H9 (cell line): ENCODE results near the gene SRF. TPM values are rescaled to one million over a fixed set of nuclear protein-coding genes. Genes with fewer than 3 reads are reported as not detected.
A peak's percentile ranks its signal among the peaks of the same experiment; 100 is the strongest.

Source experiments
- DNase-seq: peaks from one replicate; pipeline ENCODE4 v3.0.0-alpha.2; 2017
- H2AFZ ChIP-seq: one replicate; pipeline ENCODE4 v1.6.1; 2013; ENCODE audit warnings: mild to moderate bottlenecking, low read length, control low read depth, moderate library complexity
- H2AK5ac ChIP-seq: 2 replicates; pipeline ENCODE4 v1.6.1; 2013; ENCODE audit warnings: low read length, control low read depth, mixed read lengths; ENCODE audit not compliant: insufficient read length
- H2BK120ac ChIP-seq: one replicate; pipeline ENCODE4 v1.6.1; 2013; ENCODE audit warnings: low read depth, mild to moderate bottlenecking, low read length, control low read depth, inconsistent platforms; ENCODE audit not compliant: poor library complexity, severe bottlenecking
- H2BK12ac ChIP-seq: 2 replicates; pipeline ENCODE4 v1.6.1; 2013; ENCODE audit warnings: low read length, control low read depth, mixed read lengths, low read depth; ENCODE audit not compliant: insufficient read length
- H2BK15ac ChIP-seq: 2 replicates; pipeline ENCODE4 v1.6.1; 2013; ENCODE audit warnings: low read depth, low read length, control low read depth
- H2BK20ac ChIP-seq: one replicate; pipeline ENCODE4 v1.6.1; 2013; ENCODE audit warnings: low read depth, mild to moderate bottlenecking, low read length, control low read depth, inconsistent platforms; ENCODE audit not compliant: poor library complexity, severe bottlenecking
- H2BK5ac ChIP-seq: 2 replicates; pipeline ENCODE4 v1.6.1; 2013; ENCODE audit warnings: low read length, control low read depth, mixed read lengths; ENCODE audit not compliant: insufficient read length
- H3K14ac ChIP-seq: 2 replicates; pipeline ENCODE4 v1.6.1; 2013; ENCODE audit warnings: low read length, control low read depth; ENCODE audit not compliant: insufficient read depth
- H3K18ac ChIP-seq: 2 replicates; pipeline ENCODE4 v1.6.1; 2013; ENCODE audit warnings: low read depth, mild to moderate bottlenecking, mixed read lengths, low read length, control low read depth; ENCODE audit not compliant: insufficient read length
- H3K23ac ChIP-seq: 2 replicates; pipeline ENCODE4 v1.6.1; 2013; ENCODE audit warnings: low read length, control low read depth, mixed read lengths, low read depth; ENCODE audit not compliant: insufficient read length
- H3K23me2 ChIP-seq: 2 replicates; pipeline ENCODE4 v1.6.1; 2013; ENCODE audit warnings: low read depth, mild to moderate bottlenecking, mixed read lengths, low read length, control low read depth; ENCODE audit not compliant: insufficient read length, poor library complexity, severe bottlenecking
- H3K27ac ChIP-seq: 2 replicates; pipeline ENCODE4 v1.5.1; 2013; ENCODE audit warnings: low read length, control low read depth, mixed read lengths, low read depth; ENCODE audit not compliant: insufficient read length
- H3K27me3 ChIP-seq: 2 replicates; pipeline ENCODE4 v1.6.1; 2013; ENCODE audit warnings: low read length, control low read depth, inconsistent platforms; ENCODE audit not compliant: insufficient read depth
- H3K4ac ChIP-seq: 2 replicates; pipeline ENCODE4 v1.6.1; 2013; ENCODE audit warnings: low read depth, mild to moderate bottlenecking, control low read depth, inconsistent platforms, low read length, moderate library complexity
- H3K4me1 ChIP-seq: 2 replicates; pipeline ENCODE4 v1.6.1; 2013; ENCODE audit warnings: low read length, control low read depth, inconsistent platforms; ENCODE audit not compliant: insufficient read depth
- H3K4me2 ChIP-seq: 2 replicates; pipeline ENCODE4 v1.6.1; 2013; ENCODE audit warnings: low read length, control low read depth, mixed read lengths; ENCODE audit not compliant: insufficient read length, insufficient read depth
- H3K56ac ChIP-seq: 2 replicates; pipeline ENCODE4 v1.6.1; 2013; ENCODE audit warnings: low read depth, mild to moderate bottlenecking, mixed read lengths, low read length, control low read depth; ENCODE audit not compliant: insufficient read length
- H3K79me1 ChIP-seq: 2 replicates; pipeline ENCODE4 v1.6.1; 2013; ENCODE audit warnings: low read depth, mild to moderate bottlenecking, moderate library complexity, low read length, control low read depth, inconsistent platforms; ENCODE audit not compliant: insufficient read depth, poor library complexity, severe bottlenecking
- H3K79me2 ChIP-seq: 2 replicates; pipeline ENCODE4 v1.6.1; 2013; ENCODE audit warnings: low read length, control low read depth, inconsistent platforms; ENCODE audit not compliant: insufficient read depth
- H3K9ac ChIP-seq: 2 replicates; pipeline ENCODE4 v1.6.1; 2013; ENCODE audit warnings: low read length, control low read depth, mixed read lengths; ENCODE audit not compliant: insufficient read length; ENCODE audit errors: extremely low read depth
- H3K9me3 ChIP-seq: one replicate; pipeline ENCODE4 v1.6.1; 2013; ENCODE audit warnings: low read depth, low read length, inconsistent platforms; ENCODE audit not compliant: control insufficient read depth
- H3T11ph ChIP-seq: one replicate; pipeline ENCODE4 v1.6.1; 2013; ENCODE audit warnings: mild to moderate bottlenecking, low read length, control low read depth, inconsistent platforms
- H4K20me1 ChIP-seq: one replicate; pipeline ENCODE4 v1.6.1; 2013; ENCODE audit not compliant: control insufficient read depth, insufficient read length, insufficient read depth
- H4K5ac ChIP-seq: 2 replicates; pipeline ENCODE4 v1.6.1; 2013; ENCODE audit warnings: low read depth, mild to moderate bottlenecking, mixed read lengths, low read length, control low read depth; ENCODE audit not compliant: insufficient read length
- H4K8ac ChIP-seq: replicated peaks from 2 replicates; pipeline ENCODE4 v1.6.1; 2013; ENCODE audit warnings: low read length, control low read depth, mixed read lengths, low read depth; ENCODE audit not compliant: insufficient read length
- H4K91ac ChIP-seq: 2 replicates; pipeline ENCODE4 v1.6.1; 2013; ENCODE audit warnings: low read depth, mild to moderate bottlenecking, moderate library complexity, mixed read lengths, low read length, control low read depth; ENCODE audit not compliant: insufficient read length
- H3K27ac Mint-ChIP-seq, 3 experiments: 2 replicates in 2 of 3; 3 replicates in 1 of 3; pipeline ENCODE4 v1.8.0; 2020 to 2021; ENCODE audit warnings: mixed read lengths in 3 of 3, mild to moderate bottlenecking in 1 of 3, moderate library complexity in 1 of 3
- H3K27me3 Mint-ChIP-seq: 2 replicates; pipeline ENCODE4 v1.8.0; 2021; ENCODE audit warnings: low read depth, mild to moderate bottlenecking, moderate library complexity, mixed read lengths
- H3K36me3 Mint-ChIP-seq, 3 experiments: 2 replicates in 2 of 3; 3 replicates in 1 of 3; pipeline ENCODE4 v1.8.0; 2020 to 2021; ENCODE audit warnings: low read depth in 3 of 3, mixed read lengths in 3 of 3; ENCODE audit not compliant: insufficient read depth in 1 of 3
- H3K4me1 Mint-ChIP-seq, 2 experiments: 2 replicates each; pipeline ENCODE4 v1.8.0; 2020; ENCODE audit warnings: mixed read lengths in 2 of 2
- H3K4me3 Mint-ChIP-seq, 2 experiments: 2 replicates in 1 of 2; 3 replicates in 1 of 2; pipeline ENCODE4 v1.8.0; 2020 to 2021; ENCODE audit warnings: mild to moderate bottlenecking in 2 of 2, mixed read lengths in 2 of 2, moderate library complexity in 1 of 2
- H3K9me3 Mint-ChIP-seq, 2 experiments: 2 replicates in 1 of 2; 3 replicates in 1 of 2; pipeline ENCODE4 v1.8.0; 2020; ENCODE audit warnings: mild to moderate bottlenecking in 2 of 2, mixed read lengths in 2 of 2, moderate library complexity in 1 of 2
- CTCF ChIP-seq: fragments of 200-600 bp; sonication (generic); conservative IDR thresholded peaks from 3 replicates; pipeline ENCODE4 v1.8.0; 2021; ENCODE audit warnings: antibody characterized with exemption, mild to moderate bottlenecking
- WGBS: extraction: QIAGEN DNeasy Blood & Tissue Kit; methylation state at CpG from one replicate; pipeline ENCODE4 v1.1.7; 2013; ENCODE audit warnings: missing lambda C conversion rate, low lambda C conversion rate, mixed read lengths; ENCODE audit not compliant: insufficient read length; ENCODE audit errors: extremely low coverage; 5-methylcytosine and 5-hydroxymethylcytosine counted together
- total RNA-seq: library from RNA; stranded (reverse); gene quantifications from 2 replicates; pipeline ENCODE4 v1.2.1, GENCODE V29; 2021

Gene SRF
- total RNA-seq, 1 experiment from 2014 or later = 57.5 TPM

DNA sequence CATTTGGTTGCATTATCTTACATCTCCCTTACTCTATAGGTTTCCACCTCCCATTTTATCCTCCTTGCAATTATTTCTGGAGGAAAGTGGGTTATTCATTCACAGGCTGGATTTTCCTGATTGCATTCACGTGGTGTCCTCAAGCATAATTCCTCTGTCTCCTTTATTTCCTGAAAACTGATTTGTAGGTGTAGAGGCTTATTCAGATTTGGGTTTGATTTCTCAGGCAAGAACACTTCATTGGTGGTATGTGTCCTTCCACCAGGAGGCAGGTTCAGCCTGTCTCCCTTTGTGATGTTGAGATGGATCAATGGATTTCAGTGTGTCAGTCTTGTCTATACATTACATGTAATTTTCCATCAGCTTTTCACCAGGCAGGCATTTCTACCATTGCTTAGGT lies 40.9 kb downstream of the SRF start:
- Histone ChIP-seq H2BK15ac (no peak overlapping the region), H3K9me3 (no peaks in the 10 kb centered on the region), H4K8ac (no peak overlapping the region), H3K27ac (no peak overlapping the region), H2BK120ac (no peak overlapping the region), H2BK5ac (no peak overlapping the region), H3K23me2 (no peaks in the 10 kb centered on the region), H3K14ac (no peak overlapping the region), H3K4me1 (no peaks in the 10 kb centered on the region), H3K79me1 (no peaks in the 10 kb centered on the region), H3K9ac (no peak overlapping the region), H3K27me3 (no peaks in the 10 kb centered on the region), H2AK5ac (no peak overlapping the region), H4K20me1 (no peaks in the 10 kb centered on the region), H3K18ac (no peak overlapping the region), H4K91ac (no peak overlapping the region), H3K23ac (no peak overlapping the region), H3K56ac (no peak overlapping the region), H3K4ac (no peak overlapping the region), H2BK20ac (no peak overlapping the region), H3K79me2 (no peaks in the 10 kb centered on the region), H4K5ac (no peak overlapping the region), H2BK12ac (no peak overlapping the region), H3K4me2 (no peak overlapping the region), H3T11ph (no peak overlapping the region), H2AFZ (no peak overlapping the region)
- no peaks in the 10 kb centered on the region for H3K9me3 Mint-ChIP-seq
- H3K36me3 Mint-ChIP-seq = peaks cover 0 to 2% (median 0%) of the 10 kb centered on the region in 3 experiments; a peak in 1 of 7 replicates
- no peak overlapping the region for H3K27ac Mint-ChIP-seq
- no peak overlapping the region for H3K4me3 Mint-ChIP-seq
- H3K4me1 Mint-ChIP-seq = peaks cover 4% of the 10 kb centered on the region in 2 experiments
- H3K27me3 Mint-ChIP-seq = peaks cover 2% of the 10 kb centered on the region
- no CpG with 5 or more reads among the region's 1 CpG for WGBS
- no peak for DNase-seq
- peak; percentile 46; the same call in 2 of the 3 replicates for TF ChIP-seq CTCF
